RWPE2 (cell line): ENCODE results near the gene WIPF2.

ENCODE experiments used
- ATAC-seq: fragments of 200-7000 bp; cut with Tn5 transposase; 3 replicates; pipeline ENCODE4 v1.9.1; 2021; ENCODE audit warnings: low read depth
- DNase-seq: peaks from one replicate; pipeline ENCODE4 v3.0.0-alpha.2; 2020; ENCODE audit warnings: low spot score
- H3K27ac ChIP-seq: fragments of 450-650 bp; 2 replicates; pipeline ENCODE4 v1.5.1; 2017; ENCODE audit warnings: mild to moderate bottlenecking; ENCODE audit not compliant: poor library complexity, severe bottlenecking
- H3K27me3 ChIP-seq: fragments of 250-450 bp; sonication (Bioruptor Pico); 2 replicates; pipeline ENCODE4 v1.5.1; 2021; ENCODE audit warnings: mild to moderate bottlenecking, moderate library complexity; ENCODE audit not compliant: insufficient read depth, poor library complexity, severe bottlenecking
- H3K36me3 ChIP-seq: fragments of 250-450 bp; sonication (Bioruptor Pico); 2 replicates; pipeline ENCODE4 v1.5.1; 2020; ENCODE audit warnings: low read depth, mild to moderate bottlenecking, moderate library complexity
- H3K4me1 ChIP-seq: fragments of 250-450 bp; sonication (Bioruptor Pico); 2 replicates; pipeline ENCODE4 v1.5.1; 2021; ENCODE audit warnings: mild to moderate bottlenecking, moderate library complexity; ENCODE audit not compliant: insufficient read depth, poor library complexity, severe bottlenecking
- H3K4me3 ChIP-seq: fragments of 250-450 bp; sonication (Bioruptor Pico); 2 replicates; pipeline ENCODE4 v1.5.1; 2021; ENCODE audit warnings: mild to moderate bottlenecking, moderate library complexity; ENCODE audit not compliant: severe bottlenecking
- H3K9me3 ChIP-seq: fragments of 250-450 bp; sonication (Bioruptor Pico); 2 replicates; pipeline ENCODE4 v1.5.1; 2021; ENCODE audit warnings: mild to moderate bottlenecking, moderate library complexity; ENCODE audit not compliant: severe bottlenecking
- TF ChIP-seq, protein P1 (sequence below): fragments of 450-650 bp; IDR thresholded peaks from one replicate; pipeline ENCODE4 v1.5.1; 2017; ENCODE audit warnings: mild to moderate bottlenecking, moderate library complexity; ENCODE audit not compliant: poor library complexity, severe bottlenecking

Gene WIPF2

DNA sequence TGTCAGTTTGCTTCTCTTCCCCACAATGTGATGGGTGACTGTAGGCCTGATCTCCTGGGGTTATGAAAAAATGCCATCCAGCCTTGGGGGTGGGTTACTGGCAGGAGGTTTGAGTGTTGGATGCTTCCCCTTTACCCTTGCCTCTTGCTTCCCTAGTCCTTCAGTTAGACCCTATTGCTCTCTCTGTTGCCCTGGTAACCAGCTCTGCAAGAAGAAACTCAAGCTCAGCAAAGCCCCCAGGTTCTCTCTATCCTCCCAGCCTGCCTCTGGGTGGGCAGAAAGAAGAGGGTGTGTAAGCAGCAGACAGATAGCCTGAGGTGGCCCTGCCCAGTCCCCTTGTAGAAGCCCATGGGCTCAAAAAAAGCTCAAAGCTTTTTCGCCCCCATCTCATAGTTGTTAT is 44.6 kb upstream of the WIPF2 start:
- Histone ChIP-seq H3K27me3 (no peaks in the 10 kb centered on the region), H3K36me3 (peaks cover 29% of the 10 kb centered on the region), H3K27ac (no peak overlapping the region), H3K4me3 (no peak overlapping the region), H3K4me1 (peaks cover 18% of the 10 kb centered on the region), H3K9me3 (no peaks in the 10 kb centered on the region)
- ATAC-seq (no peak), DNase-seq (no peak)
- TF ChIP-seq, protein P1, sequence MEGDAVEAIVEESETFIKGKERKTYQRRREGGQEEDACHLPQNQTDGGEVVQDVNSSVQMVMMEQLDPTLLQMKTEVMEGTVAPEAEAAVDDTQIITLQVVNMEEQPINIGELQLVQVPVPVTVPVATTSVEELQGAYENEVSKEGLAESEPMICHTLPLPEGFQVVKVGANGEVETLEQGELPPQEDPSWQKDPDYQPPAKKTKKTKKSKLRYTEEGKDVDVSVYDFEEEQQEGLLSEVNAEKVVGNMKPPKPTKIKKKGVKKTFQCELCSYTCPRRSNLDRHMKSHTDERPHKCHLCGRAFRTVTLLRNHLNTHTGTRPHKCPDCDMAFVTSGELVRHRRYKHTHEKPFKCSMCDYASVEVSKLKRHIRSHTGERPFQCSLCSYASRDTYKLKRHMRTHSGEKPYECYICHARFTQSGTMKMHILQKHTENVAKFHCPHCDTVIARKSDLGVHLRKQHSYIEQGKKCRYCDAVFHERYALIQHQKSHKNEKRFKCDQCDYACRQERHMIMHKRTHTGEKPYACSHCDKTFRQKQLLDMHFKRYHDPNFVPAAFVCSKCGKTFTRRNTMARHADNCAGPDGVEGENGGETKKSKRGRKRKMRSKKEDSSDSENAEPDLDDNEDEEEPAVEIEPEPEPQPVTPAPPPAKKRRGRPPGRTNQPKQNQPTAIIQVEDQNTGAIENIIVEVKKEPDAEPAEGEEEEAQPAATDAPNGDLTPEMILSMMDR = no peak

GRCh38 chr17:40175928-40176753 is 43.0 kb upstream of the WIPF2 start:
- no peaks in the 10 kb centered on the region for H3K9me3 ChIP-seq
- no peak for DNase-seq
- peak; percentile 57 for ATAC-seq
- peak overlapping the region; percentile 68 for H3K27ac ChIP-seq
- peaks cover 14% of the 10 kb centered on the region for H3K36me3 ChIP-seq
- H3K27me3 ChIP-seq = no peaks in the 10 kb centered on the region
- H3K4me1 ChIP-seq = peaks cover 32% of the 10 kb centered on the region
- no peak overlapping the region for H3K4me3 ChIP-seq
- TF ChIP-seq, protein P1 = no peak

DNA sequence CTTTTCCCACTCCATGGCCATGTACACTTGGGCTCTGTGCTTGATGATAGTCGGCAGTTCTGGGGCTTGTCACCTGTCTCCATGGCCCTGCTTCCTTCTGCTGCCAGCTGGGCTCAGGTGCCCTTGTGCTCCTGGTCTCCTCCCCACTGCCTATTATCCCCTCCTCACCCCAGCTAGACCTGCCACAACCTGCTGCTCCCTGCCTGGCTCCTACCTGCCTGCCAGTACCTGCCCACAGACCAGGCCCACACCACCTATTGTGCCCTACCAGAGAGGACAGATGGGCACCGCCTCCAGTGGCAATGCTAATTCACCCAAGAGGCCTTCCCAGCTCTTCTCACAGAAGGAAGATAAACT is 42.4 kb upstream of the WIPF2 start:
- H3K27me3 ChIP-seq = no peaks in the 10 kb centered on the region
- H3K27ac ChIP-seq = peak overlapping the region; percentile 68
- peaks cover 8% of the 10 kb centered on the region for H3K36me3 ChIP-seq
- DNase-seq (peak; percentile 86), ATAC-seq (peak; percentile 63)
- no peaks in the 10 kb centered on the region for H3K9me3 ChIP-seq
- TF ChIP-seq, protein P1 = no peak
- peaks cover 32% of the 10 kb centered on the region for H3K4me1 ChIP-seq
- H3K4me3 ChIP-seq = no peak overlapping the region

DNA sequence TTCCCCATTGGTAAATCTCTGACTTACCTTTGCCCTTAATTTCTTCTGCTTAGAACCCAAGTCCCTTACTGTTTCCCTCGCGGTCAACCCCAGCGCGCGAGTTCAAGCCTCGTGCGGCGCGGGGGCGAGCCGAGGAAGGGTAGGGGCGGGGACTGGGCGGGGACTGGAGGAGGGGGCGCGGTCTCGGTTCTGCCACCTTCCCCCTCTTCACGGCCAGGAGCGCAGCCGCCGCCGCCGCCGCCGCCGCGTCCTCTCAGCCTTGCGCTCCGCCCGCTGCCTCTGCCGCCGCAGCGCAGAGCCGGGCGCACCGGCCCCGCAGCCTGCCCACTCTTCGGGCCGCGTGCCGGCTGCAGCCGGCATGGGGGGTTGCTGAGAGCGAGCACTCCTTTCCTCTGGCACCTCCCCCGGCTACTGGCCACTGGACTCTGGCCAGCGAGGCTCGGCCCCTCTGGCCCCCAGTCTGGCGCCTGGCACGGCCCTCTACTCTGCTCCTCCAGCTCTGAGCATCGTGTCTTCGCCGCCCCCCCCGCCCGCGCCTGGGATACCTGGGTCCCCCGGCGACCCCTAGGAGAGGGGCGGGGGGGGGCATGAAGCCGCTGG is 41.7 kb upstream of the WIPF2 start, which contains the start of gene RAPGEFL1:
RAPGEFL1 (plus strand) TSS at position 196 of the 600 bp plus-strand sequence; CDS start at position 588, 392 bp downstream.
- no peaks in the 10 kb centered on the region for H3K27me3 ChIP-seq
- TF ChIP-seq, protein P1 = no peak
- peak; percentile 74 for ATAC-seq
- H3K27ac ChIP-seq = peak within 1 kb of the TSS; percentile 68
- peak; percentile 74 for DNase-seq
- H3K36me3 ChIP-seq = peaks cover 1% of the 10 kb centered on the region
- peaks cover 32% of the 10 kb centered on the region for H3K4me1 ChIP-seq
- H3K9me3 ChIP-seq = no peaks in the 10 kb centered on the region
- H3K4me3 ChIP-seq = peak within 1 kb of the TSS; percentile 44
